Parathyroid adenoma (tissue), 2 donors: Measurements from ENCODE around the gene PRKCE.

Experiments used
- H2AFZ ChIP-seq: fragments of 300-600 bp; sonication (generic); one replicate; pipeline ENCODE4 v1.7.0; 2017; ENCODE audit warnings: antibody characterized with exemption, mild to moderate bottlenecking
- H3K27ac ChIP-seq: fragments of 300-600 bp; sonication (generic); one replicate; pipeline ENCODE4 v1.7.0; 2017
- H3K27me3 ChIP-seq: fragments of 300-600 bp; sonication (generic); one replicate; pipeline ENCODE4 v1.7.0; 2017; ENCODE audit warnings: low read length; ENCODE audit not compliant: control insufficient read depth, insufficient read depth
- H3K36me3 ChIP-seq: fragments of 300-600 bp; sonication (generic); one replicate; pipeline ENCODE4 v1.7.0; 2017; ENCODE audit warnings: low read length; ENCODE audit not compliant: control insufficient read depth, insufficient read depth
- H3K4me1 ChIP-seq: fragments of 300-600 bp; sonication (generic); one replicate; pipeline ENCODE4 v1.7.0; 2017; ENCODE audit warnings: control low read depth
- H3K4me2 ChIP-seq: fragments of 300-600 bp; sonication (generic); one replicate; pipeline ENCODE4 v1.7.0; 2017; ENCODE audit warnings: low read length
- H3K4me3 ChIP-seq: fragments of 300-600 bp; sonication (generic); one replicate; pipeline ENCODE4 v1.7.0; 2017; ENCODE audit warnings: low read depth, low read length
- H3K79me2 ChIP-seq: fragments of 300-600 bp; sonication (generic); one replicate; pipeline ENCODE4 v1.7.0; 2017; ENCODE audit warnings: control low read depth
- H3K9ac ChIP-seq: fragments of 300-600 bp; sonication (generic); one replicate; pipeline ENCODE4 v1.7.0; 2017; ENCODE audit warnings: mild to moderate bottlenecking
- H3K9me3 ChIP-seq: fragments of 300-600 bp; sonication (generic); one replicate; pipeline ENCODE4 v1.7.0; 2017; ENCODE audit warnings: low read length; ENCODE audit not compliant: control insufficient read depth
- TF ChIP-seq, protein P1 (sequence below): fragments of 300-600 bp; sonication (generic); IDR thresholded peaks from one replicate; pipeline ENCODE4 v1.7.0; 2017; ENCODE audit warnings: antibody characterized with exemption, mild to moderate bottlenecking
- donor health status: primary hyperparathyroidism.

PRKCE gene

DNA sequence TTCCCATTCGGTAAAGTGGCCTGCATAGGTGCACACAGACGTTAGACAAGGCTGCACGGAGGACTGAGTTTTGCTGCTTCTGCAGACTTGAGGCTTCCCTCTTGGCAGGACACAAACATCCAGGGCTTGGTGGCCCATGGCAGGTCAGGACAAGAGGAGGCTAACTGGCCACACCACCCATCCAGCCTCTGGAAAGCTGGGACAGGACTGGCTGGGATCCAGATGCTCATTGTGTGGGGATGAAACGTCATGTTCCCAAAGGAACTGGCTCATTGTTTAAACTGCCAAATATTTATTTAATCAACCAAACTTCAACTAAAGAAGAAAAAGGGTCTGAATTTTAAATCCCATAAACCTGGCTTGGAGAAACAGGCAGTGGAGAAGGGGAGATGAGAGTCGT, 406.7 kb downstream of the PRKCE start:
- no peaks in the 10 kb centered on the region for H3K9me3 ChIP-seq
- H3K4me1 ChIP-seq: no peaks in the 10 kb centered on the region
- no peak overlapping the region for H3K9ac ChIP-seq
- no peaks in the 10 kb centered on the region for H3K36me3 ChIP-seq
- TF ChIP-seq, protein P1, sequence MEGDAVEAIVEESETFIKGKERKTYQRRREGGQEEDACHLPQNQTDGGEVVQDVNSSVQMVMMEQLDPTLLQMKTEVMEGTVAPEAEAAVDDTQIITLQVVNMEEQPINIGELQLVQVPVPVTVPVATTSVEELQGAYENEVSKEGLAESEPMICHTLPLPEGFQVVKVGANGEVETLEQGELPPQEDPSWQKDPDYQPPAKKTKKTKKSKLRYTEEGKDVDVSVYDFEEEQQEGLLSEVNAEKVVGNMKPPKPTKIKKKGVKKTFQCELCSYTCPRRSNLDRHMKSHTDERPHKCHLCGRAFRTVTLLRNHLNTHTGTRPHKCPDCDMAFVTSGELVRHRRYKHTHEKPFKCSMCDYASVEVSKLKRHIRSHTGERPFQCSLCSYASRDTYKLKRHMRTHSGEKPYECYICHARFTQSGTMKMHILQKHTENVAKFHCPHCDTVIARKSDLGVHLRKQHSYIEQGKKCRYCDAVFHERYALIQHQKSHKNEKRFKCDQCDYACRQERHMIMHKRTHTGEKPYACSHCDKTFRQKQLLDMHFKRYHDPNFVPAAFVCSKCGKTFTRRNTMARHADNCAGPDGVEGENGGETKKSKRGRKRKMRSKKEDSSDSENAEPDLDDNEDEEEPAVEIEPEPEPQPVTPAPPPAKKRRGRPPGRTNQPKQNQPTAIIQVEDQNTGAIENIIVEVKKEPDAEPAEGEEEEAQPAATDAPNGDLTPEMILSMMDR: no peak
- no peak overlapping the region for H2AFZ ChIP-seq
- H3K27ac ChIP-seq: peak overlapping the region; percentile 30
- no peak overlapping the region for H3K4me2 ChIP-seq
- no peaks in the 10 kb centered on the region for H3K27me3 ChIP-seq
- no peak overlapping the region for H3K4me3 ChIP-seq
- peaks cover 3% of the 10 kb centered on the region for H3K79me2 ChIP-seq

DNA sequence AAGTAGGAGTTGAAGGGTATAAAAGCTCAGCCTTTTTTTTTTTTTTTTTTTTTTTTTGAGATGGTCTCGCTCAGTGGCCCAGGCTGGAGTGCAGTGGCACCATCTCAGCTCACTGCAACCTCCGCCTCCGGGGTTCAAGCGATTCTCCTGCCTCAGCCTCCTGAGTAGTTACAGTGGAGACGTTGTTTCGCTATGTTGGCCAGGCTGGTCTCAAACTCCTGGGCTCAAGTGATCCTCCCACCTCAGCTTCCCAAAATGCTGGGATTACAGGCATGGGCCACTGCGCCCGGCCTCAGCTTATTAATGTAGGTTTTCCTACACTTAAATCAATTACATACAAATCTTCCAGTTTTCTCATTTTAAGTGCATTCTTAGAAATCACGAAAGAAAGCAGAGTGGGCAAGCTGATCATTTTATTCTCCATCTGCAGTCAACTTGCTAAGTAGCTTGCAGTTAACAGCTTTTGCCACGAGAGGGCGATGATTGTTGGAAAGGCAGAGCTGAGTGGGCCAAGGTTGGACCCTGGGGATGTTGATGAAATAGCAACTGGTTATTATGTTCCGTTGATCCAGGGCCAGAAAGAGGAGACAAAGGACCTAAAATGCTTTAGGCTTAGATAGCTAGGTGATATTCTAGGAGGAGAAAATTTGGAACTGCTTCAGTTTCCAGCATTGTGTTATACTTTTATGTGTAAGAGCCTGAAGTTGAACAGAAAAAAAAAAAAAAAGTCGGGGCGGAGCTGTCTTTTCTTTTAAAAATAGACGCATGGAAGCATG, 411.4 kb downstream of the PRKCE start:
- H3K9me3 ChIP-seq: no peaks in the 10 kb centered on the region
- no peak overlapping the region for H3K27ac ChIP-seq
- H3K79me2 ChIP-seq: peaks cover 3% of the 10 kb centered on the region
- no peak overlapping the region for H3K4me2 ChIP-seq
- H3K4me1 ChIP-seq: peaks cover 13% of the 10 kb centered on the region
- no peaks in the 10 kb centered on the region for H3K27me3 ChIP-seq
- no peak overlapping the region for H3K9ac ChIP-seq
- TF ChIP-seq, protein P1: peak; percentile 86
- no peak overlapping the region for H2AFZ ChIP-seq
- no peaks in the 10 kb centered on the region for H3K36me3 ChIP-seq
- no peak overlapping the region for H3K4me3 ChIP-seq

DNA sequence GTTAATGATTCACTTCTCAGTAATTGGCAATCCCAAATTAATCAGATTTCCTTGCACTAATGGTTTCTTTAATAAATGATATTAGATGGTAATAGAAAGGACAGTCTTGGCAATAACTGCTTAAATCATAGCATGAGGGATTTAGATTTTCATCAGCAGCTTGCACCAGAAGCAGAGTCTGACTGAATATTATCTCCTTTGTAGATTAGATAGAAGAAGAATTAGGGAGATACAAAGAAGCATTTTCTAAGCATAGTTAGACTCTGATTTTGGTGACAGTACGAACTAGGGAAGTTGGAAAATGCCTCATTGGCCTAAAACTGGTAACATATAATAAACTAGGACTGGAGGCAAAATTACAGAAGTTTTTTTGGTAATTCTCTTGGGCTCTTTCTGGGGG, 412.9 kb downstream of the PRKCE start:
- Histone ChIP-seq H3K9me3 (no peaks in the 10 kb centered on the region), H3K4me3 (no peak overlapping the region), H3K27ac (no peak overlapping the region), H3K4me1 (peaks cover 13% of the 10 kb centered on the region), H3K9ac (no peak overlapping the region), H3K27me3 (no peaks in the 10 kb centered on the region), H3K36me3 (no peaks in the 10 kb centered on the region), H3K4me2 (no peak overlapping the region), H3K79me2 (peaks cover 3% of the 10 kb centered on the region), H2AFZ (no peak overlapping the region)
- TF ChIP-seq, protein P1: no peak

DNA sequence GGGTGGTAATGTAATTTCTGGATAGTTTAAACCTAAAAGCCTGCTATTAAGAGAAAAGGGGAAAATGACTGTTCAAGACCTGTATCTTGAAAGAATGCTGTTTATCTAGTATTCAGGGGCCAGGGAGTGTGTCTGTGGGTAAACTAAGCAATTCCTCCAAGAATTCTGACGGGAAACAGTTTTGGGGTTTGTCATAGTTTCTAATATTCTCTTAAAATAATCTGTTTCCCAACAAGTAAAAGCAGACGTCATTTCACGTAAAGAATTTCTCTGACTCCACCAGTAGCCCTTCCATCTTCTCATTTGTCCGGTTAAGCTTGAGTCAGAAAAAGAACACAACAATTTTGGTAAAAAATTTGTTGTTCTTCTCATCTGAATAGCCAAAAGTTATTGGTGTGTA, 413.7 kb downstream of the PRKCE start:
- Histone ChIP-seq H3K4me3 (no peak overlapping the region), H3K79me2 (peaks cover 3% of the 10 kb centered on the region), H3K36me3 (no peaks in the 10 kb centered on the region), H3K9ac (no peak overlapping the region), H2AFZ (no peak overlapping the region), H3K4me1 (peaks cover 13% of the 10 kb centered on the region), H3K27ac (no peak overlapping the region), H3K27me3 (no peaks in the 10 kb centered on the region), H3K9me3 (no peaks in the 10 kb centered on the region), H3K4me2 (no peak overlapping the region)
- TF ChIP-seq, protein P1: no peak

DNA sequence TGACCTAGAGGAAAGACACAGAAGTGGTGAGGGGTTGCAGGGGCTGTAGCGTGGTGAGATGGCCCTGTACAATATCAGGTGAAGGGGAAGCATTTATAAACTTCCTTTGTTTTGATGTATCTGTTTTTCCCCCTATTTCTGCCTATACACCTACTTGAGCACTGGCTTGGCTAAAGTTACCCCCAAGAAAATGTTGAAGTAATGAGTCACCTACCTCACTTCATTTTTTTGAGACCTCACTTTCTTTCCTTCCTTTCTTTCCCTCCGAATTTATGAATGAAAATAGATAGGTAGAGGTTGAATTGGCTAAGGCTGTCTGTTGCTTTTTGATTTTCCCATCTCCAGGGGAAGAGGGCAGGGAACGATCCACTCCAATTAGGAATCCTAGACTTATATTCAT, 414.6 kb downstream of the PRKCE start:
- Histone ChIP-seq H3K36me3 (no peaks in the 10 kb centered on the region), H3K27ac (no peak overlapping the region), H3K4me3 (no peak overlapping the region), H3K4me1 (peaks cover 13% of the 10 kb centered on the region), H3K9ac (no peak overlapping the region), H3K9me3 (no peaks in the 10 kb centered on the region), H3K4me2 (no peak overlapping the region), H3K79me2 (peaks cover 3% of the 10 kb centered on the region), H2AFZ (no peak overlapping the region), H3K27me3 (no peaks in the 10 kb centered on the region)
- TF ChIP-seq, protein P1: no peak
